ENCODE measurements around the gene ADAR.

DNA sequence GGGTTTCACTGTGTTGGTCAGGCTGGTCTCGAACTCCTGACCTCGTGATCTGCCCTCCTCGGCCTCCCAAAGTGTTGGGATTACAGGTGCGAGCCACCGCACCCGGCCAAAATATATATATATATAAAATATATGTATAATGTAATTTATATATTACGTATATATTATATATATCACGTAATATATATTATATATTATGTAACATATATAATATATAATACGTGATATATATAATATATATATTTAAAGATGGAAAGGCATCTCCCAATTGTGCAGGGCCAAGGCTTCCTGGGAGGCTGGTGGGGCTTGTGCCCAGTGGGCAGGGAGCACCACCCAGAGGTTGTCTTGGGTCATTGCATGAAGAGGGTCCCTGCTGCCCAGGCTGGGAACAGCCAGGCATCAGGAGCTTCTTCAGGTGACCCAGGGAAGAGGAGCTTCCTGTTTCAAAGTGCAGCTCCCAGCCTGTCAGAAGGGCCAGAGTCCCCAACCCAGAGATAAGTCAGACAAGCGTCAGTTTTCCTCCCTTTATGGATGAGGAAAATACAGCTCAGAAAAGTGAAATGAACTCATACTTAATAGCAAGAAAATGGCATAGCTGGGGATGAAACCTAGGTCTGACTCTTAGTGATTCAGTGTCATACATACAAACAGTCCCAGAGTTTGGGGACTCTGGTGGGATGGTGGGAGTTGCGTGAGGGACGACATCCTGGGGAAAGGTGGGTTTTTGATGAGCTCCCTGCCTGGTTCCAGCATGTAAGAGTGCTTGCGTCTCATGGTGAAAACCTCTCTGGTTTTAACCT, 61.5 kb downstream of the ADAR start:
- TF ChIP-seq EZH2 (IDR thresholded peaks at IDR 0.05; ENCODE audit: insufficient read depth, poor library complexity, severe bottlenecking) (no peak), EZH2phosphoT487 (IDR thresholded peaks at IDR 0.05; ENCODE audit: insufficient read depth, low read depth) (no peak)
